DOHH2 (cell line): ENCODE data around the gene SCRN1.

ENCODE experiments used
- EZH2phosphoT487 ChIP-seq: fragments of 200-600 bp; sonication (generic); IDR thresholded peaks from 2 replicates; pipeline ENCODE4 v1.6.1; 2017; ENCODE audit warnings: borderline replicate concordance, mild to moderate bottlenecking, antibody characterized with exemption, low read length, moderate library complexity, mixed read lengths
- TF ChIP-seq, protein P1 (sequence below): fragments of 200-600 bp; sonication (generic); IDR thresholded peaks from one replicate; pipeline ENCODE4 v1.5.1; 2014; ENCODE audit warnings: antibody characterized with exemption, mild to moderate bottlenecking, low read depth, low read length; ENCODE audit not compliant: poor library complexity, severe bottlenecking

DNA sequence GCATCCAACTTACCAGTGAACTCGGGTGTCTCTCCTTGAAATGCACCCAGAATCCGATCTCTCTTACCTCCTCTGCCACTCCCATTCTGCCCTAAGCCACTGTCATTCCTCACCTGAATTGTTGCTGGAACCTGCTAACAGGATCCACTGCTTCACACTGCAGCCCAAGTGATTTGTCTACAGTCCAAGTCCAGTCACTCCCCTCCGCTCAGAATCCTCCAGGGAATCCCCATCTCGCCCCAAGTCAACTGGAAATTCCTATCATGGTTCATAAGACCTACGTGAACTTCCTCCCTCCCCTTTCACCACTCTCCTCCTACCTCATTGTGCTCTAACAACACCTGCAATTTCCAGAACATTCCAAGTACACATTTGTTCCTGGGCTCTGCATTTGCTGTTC is 91.3 kb downstream of the SCRN1 start:
- TF ChIP-seq, protein P1, sequence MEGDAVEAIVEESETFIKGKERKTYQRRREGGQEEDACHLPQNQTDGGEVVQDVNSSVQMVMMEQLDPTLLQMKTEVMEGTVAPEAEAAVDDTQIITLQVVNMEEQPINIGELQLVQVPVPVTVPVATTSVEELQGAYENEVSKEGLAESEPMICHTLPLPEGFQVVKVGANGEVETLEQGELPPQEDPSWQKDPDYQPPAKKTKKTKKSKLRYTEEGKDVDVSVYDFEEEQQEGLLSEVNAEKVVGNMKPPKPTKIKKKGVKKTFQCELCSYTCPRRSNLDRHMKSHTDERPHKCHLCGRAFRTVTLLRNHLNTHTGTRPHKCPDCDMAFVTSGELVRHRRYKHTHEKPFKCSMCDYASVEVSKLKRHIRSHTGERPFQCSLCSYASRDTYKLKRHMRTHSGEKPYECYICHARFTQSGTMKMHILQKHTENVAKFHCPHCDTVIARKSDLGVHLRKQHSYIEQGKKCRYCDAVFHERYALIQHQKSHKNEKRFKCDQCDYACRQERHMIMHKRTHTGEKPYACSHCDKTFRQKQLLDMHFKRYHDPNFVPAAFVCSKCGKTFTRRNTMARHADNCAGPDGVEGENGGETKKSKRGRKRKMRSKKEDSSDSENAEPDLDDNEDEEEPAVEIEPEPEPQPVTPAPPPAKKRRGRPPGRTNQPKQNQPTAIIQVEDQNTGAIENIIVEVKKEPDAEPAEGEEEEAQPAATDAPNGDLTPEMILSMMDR: no peak
- no peak for TF ChIP-seq EZH2phosphoT487
